GM15510 (cell line): Measurements from ENCODE around the gene N4BP2L1.

Experiments used
- POLR2A ChIP-seq: IDR thresholded peaks from 3 replicates; pipeline ENCODE4 v1.6.1; 2011; ENCODE audit warnings: borderline replicate concordance; ENCODE audit not compliant: insufficient read length; ENCODE audit errors: extremely low read depth

Gene N4BP2L1

DNA sequence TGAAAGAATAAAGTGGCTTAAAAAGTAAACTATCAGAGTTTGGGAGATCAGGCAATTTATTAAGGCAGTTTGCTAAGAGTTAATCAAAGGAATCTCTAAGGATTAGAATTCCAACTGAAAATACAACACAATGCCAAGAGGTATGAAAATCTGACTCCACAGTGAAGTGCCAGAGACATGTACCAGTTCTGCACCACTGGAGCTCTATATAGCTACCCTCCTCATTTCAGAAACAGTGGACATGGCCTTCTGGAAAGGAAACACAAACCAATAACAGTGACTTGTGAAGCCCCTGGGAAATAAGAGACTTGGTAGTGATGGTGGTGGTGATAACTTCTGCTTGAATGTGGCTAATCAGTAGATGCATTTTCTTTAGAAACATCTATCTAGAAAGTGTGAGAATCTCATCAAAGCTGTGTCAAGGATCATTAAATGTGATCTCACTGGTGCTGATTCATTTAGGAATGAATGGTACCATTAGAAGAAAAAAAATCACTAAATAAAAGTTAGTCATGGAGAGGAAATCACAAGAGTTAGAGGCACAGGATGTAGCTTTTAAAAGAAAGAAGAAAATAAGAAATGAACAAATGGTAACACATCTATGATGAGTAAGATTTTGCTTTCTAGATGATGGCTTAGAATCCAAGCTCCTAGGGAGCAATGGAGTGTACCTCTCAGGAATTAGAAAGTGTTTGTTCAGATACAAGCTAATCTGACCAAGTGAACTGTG, 20.1 kb upstream of the N4BP2L1 start:
- TF ChIP-seq POLR2A: no peak

DNA sequence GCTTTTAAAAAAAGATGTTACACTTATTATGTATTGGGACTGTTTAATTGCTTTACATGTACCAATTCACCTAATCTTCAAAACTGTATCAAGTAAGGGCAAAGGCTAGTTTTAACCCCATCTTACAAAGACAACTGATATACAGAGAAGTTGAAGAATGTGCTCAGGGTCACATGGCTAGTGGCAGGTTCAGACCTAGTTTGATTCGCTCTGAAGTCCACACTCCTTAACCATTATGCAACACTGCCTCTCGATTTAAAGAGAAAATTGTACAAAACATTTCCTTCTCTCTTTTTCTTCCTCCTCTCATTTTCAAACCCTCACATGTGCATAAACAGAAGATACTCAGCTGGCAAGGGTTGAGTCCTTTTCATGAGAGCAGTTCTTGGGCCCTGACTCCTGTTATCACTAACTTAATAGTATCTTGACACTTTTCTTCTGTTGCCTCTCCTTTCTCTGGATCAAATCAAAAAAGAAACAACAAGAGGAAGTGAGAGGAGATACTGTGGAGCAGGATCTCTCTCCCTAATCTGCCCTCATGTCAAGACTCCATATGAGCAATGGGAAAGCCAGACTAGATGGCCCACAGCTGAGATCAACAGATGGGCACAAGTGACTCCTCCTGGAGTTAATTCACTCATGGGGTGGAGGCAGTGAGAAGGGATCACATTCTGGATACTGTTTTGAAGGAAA, 19.0 kb upstream of the N4BP2L1 start:
- no peak for TF ChIP-seq POLR2A

DNA sequence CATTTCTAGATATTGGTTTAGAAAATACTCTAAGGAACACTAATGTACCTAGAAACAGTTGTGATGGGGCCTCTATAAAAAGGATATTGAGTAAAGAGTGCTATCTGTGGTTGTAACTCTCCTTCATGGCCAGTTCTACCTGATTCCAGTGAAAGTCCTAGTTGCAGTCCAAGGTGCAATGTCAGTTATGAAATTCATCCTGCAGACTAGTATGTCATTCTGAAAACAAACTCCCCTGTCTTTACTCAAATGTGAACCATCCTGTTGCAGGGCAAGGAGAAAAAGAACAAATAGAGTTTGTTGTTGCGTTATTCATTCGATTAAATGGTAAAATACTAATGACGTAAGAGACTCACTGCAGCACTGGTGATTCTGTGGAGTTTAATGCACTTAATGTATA, 18.3 kb upstream of the N4BP2L1 start:
- TF ChIP-seq POLR2A: no peak

DNA sequence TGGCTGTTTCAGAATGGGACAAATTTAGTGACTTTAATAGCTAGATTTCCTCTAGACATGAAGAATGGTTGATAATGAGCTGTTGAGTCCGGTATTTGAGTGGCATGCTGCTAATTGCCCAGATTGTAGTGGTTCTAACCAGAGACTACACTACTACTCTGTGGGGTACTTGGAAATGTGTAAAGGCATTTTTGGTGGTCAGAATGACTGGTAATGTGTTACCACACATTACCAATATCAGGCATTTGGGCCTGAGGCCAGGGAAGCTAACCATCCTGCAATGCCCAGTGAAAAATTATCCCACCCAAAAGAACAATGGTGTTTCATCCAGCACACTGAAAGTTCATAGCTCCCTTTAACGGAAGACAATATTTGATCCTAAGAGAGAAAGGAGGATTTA, 17.5 kb upstream of the N4BP2L1 start:
- TF ChIP-seq POLR2A: no peak

GRCh38 chr13:32443111-32443510, 15.2 kb upstream of the N4BP2L1 start:
- TF ChIP-seq POLR2A: no peak

- no peak for TF ChIP-seq POLR2A
Measured at GRCh38 chr13:32438871-32439270, 10.9 kb upstream of the N4BP2L1 start.

- TF ChIP-seq POLR2A: no peak
Measured at GRCh38 chr13:32432856-32433255, 4.9 kb upstream of the N4BP2L1 start.

- no peak for TF ChIP-seq POLR2A
Measured at GRCh38 chr13:32431361-32431760, 3.4 kb upstream of the N4BP2L1 start.

- no peak for TF ChIP-seq POLR2A
Measured at GRCh38 chr13:32430018-32430747, 2.3 kb upstream of the N4BP2L1 start.

GRCh38 chr13:32429433-32429909, 1.5 kb upstream of the N4BP2L1 start:
- no peak for TF ChIP-seq POLR2A

- TF ChIP-seq POLR2A: no peak
Measured at GRCh38 chr13:32428581-32429432, 877 bp upstream of the N4BP2L1 start.

DNA sequence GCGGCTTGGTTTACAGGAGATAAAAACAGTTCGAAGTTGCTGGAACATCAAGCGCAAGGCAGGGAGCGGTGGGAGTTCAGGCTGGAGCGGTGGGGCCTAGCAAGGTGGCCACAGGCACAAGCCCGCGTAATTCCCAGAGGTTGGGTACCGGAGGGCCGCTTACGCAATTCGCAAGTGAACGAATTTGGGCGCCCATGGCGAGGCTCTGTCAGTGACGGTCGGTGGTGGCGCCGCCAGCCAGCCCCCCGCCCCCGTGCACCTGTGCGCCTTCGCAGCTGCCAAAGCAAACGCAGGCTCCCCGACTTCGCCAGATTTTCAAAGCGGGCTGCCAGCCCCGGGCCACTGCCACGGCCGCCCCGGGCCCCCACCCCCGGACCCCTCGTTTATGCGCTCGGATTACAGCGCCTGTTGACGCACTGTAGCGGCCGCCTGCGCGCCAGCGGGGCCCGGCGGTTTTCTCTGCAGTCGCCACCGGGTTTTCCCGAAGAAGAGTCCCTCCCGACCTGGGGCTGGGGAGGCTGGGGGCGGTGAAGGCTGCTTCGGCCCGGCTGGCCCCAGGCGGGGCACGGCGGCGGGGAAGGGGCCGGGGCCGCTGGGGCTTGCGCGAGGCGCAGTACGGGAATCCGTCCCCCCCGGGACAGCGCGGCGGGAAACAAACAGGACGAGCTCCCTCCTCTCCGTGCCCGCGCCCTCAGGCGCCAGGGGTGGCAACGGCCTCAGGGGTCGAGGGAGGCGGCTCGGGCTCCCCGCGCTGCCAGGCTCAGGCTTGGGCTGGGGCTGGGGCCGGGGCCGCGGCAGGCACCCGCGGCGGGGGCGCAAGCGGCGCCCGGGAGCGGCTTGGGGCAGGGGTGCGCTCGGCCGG, 709 bp downstream of the N4BP2L1 start:
- TF ChIP-seq POLR2A: peak; percentile 16

GRCh38 chr13:32426191-32426989, 1.5 kb downstream of the N4BP2L1 start:
- peak; percentile 20 for TF ChIP-seq POLR2A

DNA sequence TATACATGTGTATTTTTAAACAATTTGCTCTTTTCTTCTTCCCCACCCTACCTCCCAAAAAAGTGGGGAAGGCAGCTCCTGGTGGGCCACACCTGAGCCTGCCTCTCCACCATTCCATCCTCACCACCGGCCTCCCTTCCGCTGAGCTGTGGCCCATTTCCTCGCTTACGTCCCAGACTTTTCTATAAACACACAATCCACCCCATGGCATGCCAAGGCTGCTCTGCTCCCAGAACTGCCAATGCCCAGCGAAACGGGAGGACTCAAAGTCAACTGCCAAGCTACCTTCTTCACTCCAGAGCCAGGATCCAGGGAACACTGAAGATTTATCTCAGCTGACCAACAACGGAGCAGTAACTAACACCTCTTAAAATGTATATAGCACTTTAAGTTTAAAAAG, 2.8 kb downstream of the N4BP2L1 start:
- no peak for TF ChIP-seq POLR2A

DNA sequence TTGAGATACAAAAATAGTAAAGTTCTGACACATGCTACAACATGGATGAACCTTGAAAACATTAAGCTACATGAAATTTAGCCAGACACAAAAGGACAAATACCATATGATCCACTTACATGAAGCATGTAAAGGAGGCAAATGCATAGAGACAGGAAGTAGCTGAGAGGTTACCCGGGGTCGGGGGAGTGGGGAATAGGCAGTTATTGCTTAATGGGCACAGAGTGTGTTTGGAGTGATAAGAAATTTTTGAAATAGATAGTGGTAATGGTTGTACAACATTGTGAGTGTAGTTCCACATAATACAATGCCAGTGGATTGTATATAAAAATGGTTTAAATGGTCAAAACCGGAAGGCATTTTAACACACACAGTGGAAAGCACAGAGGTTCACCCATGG, 4.3 kb downstream of the N4BP2L1 start:
- TF ChIP-seq POLR2A: no peak
